Upper lobe of right lung (tissue), 1 donor: Measurements from ENCODE around the gene RANBP10. TPM values are rescaled to one million over a fixed set of nuclear protein-coding genes. Genes with fewer than 3 reads are reported as not detected.

Source experiments
- ATAC-seq: fragments of 200-7000 bp; cut with Tn5 transposase; one replicate; pipeline ENCODE4 v1.9.1; 2020; ENCODE audit warnings: mild to moderate bottlenecking, moderate library complexity
- DNase-seq: peaks from one replicate; pipeline ENCODE4 v3.0.0-alpha.2; 2020
- H3K27ac ChIP-seq: fragments of 200-600 bp; one replicate; pipeline ENCODE4 v1.8.0; 2022
- H3K27me3 ChIP-seq: fragments of 200-600 bp; one replicate; pipeline ENCODE4 v1.8.0; 2022; ENCODE audit warnings: mild to moderate bottlenecking
- H3K36me3 ChIP-seq: fragments of 200-600 bp; one replicate; pipeline ENCODE4 v1.8.0; 2022
- H3K4me1 ChIP-seq: fragments of 200-600 bp; one replicate; pipeline ENCODE4 v1.8.0; 2022
- H3K4me3 ChIP-seq: fragments of 200-600 bp; one replicate; pipeline ENCODE4 v1.8.0; 2022; ENCODE audit warnings: mild to moderate bottlenecking
- H3K9me3 ChIP-seq: fragments of 200-600 bp; one replicate; pipeline ENCODE4 v1.8.0; 2022
- intact Hi-C: fragments of 100-400 bp; cut with DNase I; formaldehyde crosslinking; loops from one replicate; pipeline ENCODE4 v1.11.0; 2022
- total RNA-seq: library from RNA; stranded (reverse); fragmentation: NEBNext Ultra II Directional; extraction: Animal tissue kit (Norgen Biotek cat#: 25700); gene quantifications from one replicate; pipeline ENCODE4 v1.2.1, GENCODE V29; 2021
- TF ChIP-seq, protein P1 (sequence below): fragments of 200-600 bp; IDR thresholded peaks from one replicate; pipeline ENCODE4 v1.8.0; 2022; ENCODE audit warnings: antibody characterized with exemption
- donor health status: DM: no; HTN: yes; CAD: no; lungs with severe emphysema.

The RANBP10 gene
- total RNA-seq, 1 donor from 2014 or later, result 19.2 TPM

DNA sequence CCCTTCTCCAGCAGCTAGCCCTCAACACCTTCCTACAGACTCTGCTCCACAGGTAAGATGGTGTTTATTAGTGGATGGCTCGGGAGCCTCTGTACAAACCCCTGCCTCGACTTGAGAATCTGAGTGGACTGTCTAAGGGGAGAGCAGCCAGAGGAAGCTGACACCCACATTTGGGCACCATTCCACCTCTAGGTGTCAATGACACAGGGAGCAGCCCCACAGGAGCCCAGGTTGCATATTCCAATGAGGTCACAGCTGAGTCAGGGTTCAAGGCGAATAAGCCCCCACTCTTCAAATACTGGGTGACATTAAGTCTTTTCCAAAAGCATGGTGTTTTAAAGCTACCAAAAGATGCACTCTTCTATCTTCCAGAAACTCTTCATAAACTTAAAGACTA lies 31.9 kb downstream of the RANBP10 start:
- ATAC-seq (no peak), DNase-seq (no peak)
- H3K36me3 ChIP-seq, result peaks cover 16% of the 10 kb centered on the region
- no peak overlapping the region for H3K4me3 ChIP-seq
- intact Hi-C loops, result no loop called here
- H3K9me3 ChIP-seq, result no peaks in the 10 kb centered on the region
- H3K27me3 ChIP-seq, result no peaks in the 10 kb centered on the region
- peak overlapping the region; percentile 24 for H3K27ac ChIP-seq
- H3K4me1 ChIP-seq, result peaks cover 23% of the 10 kb centered on the region
- TF ChIP-seq, protein P1, sequence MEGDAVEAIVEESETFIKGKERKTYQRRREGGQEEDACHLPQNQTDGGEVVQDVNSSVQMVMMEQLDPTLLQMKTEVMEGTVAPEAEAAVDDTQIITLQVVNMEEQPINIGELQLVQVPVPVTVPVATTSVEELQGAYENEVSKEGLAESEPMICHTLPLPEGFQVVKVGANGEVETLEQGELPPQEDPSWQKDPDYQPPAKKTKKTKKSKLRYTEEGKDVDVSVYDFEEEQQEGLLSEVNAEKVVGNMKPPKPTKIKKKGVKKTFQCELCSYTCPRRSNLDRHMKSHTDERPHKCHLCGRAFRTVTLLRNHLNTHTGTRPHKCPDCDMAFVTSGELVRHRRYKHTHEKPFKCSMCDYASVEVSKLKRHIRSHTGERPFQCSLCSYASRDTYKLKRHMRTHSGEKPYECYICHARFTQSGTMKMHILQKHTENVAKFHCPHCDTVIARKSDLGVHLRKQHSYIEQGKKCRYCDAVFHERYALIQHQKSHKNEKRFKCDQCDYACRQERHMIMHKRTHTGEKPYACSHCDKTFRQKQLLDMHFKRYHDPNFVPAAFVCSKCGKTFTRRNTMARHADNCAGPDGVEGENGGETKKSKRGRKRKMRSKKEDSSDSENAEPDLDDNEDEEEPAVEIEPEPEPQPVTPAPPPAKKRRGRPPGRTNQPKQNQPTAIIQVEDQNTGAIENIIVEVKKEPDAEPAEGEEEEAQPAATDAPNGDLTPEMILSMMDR, result no peak

DNA sequence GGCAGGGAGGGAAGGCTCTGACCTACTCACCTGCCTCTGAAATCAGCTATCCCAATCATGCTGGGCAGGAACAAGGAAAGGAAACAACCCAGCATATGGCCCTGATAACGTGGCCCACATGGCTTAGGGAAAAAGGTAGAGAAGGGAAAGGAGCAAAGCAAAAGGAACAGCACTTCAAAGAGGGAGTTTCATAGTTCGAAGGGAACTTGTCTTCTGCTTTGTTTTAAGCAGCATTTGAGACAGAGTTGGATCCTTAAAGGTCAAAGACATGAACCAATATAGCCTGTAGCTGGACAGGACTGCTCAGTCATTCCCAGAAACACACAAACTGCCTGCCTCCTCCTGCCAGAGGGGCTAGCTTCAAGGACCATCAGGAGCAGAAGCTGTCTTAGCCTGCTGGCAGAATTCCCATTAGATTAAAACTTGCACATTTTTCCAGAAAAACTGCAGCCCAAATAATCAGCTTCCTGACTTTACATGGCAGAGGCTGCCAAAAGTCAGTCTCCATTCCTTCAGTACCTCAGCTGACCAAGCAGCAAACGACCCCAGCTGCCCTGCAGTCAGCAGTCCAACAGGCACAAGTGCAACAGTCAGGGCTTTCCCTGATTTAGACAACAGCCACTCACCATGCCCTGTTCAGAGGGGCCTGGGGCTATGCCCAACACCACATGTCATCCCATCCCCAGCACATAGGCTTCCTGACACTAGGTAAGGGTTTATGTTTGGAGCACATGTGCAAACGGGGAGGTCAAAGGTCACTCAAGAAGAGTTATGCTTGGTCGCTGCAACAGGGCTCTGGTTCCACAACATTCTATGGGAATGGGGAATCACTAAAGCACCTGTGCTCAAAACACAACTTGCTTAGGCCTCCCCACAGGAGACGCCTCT lies 32.5 kb downstream of the RANBP10 start:
- Histone ChIP-seq H3K4me3 (no peak overlapping the region), H3K4me1 (peaks cover 23% of the 10 kb centered on the region), H3K27ac (peak overlapping the region; percentile 42), H3K27me3 (no peaks in the 10 kb centered on the region), H3K36me3 (peaks cover 16% of the 10 kb centered on the region), H3K9me3 (no peaks in the 10 kb centered on the region)
- DNase-seq, result no peak
- TF ChIP-seq, protein P1, result no peak
- ATAC-seq, result no peak
- intact Hi-C loops, result no loop called here

DNA sequence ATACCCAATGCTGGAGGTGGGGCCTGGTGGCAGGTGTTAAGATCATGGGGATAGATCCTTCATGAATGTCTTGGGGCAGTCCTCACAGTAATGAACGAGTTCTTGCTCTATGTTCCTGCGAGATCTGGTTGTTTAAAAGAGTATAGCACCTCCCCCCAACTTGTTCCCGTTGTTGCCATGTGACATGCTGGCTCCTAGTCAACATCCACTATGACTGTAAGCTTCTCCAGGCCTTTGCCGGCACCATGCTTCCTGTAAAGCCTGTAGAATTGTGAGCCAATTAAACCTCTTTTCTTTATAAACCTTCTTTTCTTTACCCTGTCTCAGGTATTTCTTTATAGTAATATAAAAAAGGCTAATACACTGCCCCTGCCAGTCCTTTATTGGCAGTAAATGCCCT lies 33.3 kb downstream of the RANBP10 start:
- H3K4me3 ChIP-seq, result no peak overlapping the region
- no peaks in the 10 kb centered on the region for H3K27me3 ChIP-seq
- peaks cover 23% of the 10 kb centered on the region for H3K4me1 ChIP-seq
- no peaks in the 10 kb centered on the region for H3K9me3 ChIP-seq
- TF ChIP-seq, protein P1, result no peak
- ATAC-seq (peak; percentile 48), DNase-seq (no peak)
- intact Hi-C loops, result no loop called here
- peaks cover 16% of the 10 kb centered on the region for H3K36me3 ChIP-seq
- H3K27ac ChIP-seq, result peak overlapping the region; percentile 42

DNA sequence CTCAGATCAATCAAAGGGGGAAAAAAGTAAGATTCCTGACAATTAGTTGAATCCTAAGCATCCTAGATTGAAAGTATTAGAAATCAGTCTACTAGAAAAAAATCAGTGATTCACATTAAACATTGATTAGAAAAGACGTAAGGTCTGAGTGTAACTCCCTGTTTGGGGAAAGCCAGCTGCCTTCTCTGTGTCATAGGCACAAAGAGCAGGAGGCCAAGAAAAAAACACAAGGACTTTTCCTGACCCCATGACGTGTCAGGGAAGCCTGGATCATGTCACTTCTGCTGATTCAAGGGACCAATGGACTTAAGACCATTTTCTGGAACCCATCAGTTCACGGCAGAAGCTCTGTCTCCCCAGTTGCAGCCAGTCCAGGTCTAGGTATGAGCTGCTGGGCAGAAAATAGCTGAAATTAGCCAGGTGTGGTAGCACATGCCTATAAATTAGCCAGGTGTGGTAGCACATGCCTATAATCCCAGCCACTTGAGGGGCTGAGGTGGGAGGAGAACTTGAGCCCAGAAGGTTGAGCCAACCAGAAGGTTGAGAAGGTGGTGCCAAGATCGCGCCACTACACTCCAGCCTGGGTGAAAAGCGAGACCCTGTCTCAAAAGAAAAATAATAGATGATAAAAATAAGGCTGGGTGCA lies 35.9 kb downstream of the RANBP10 start:
- DNase-seq (no peak), ATAC-seq (no peak)
- H3K9me3 ChIP-seq, result no peaks in the 10 kb centered on the region
- H3K27me3 ChIP-seq, result no peaks in the 10 kb centered on the region
- peaks cover 16% of the 10 kb centered on the region for H3K36me3 ChIP-seq
- no peak overlapping the region for H3K4me3 ChIP-seq
- H3K27ac ChIP-seq, result no peak overlapping the region
- TF ChIP-seq, protein P1, result no peak
- peaks cover 23% of the 10 kb centered on the region for H3K4me1 ChIP-seq
- intact Hi-C loops, result no loop called here

DNA sequence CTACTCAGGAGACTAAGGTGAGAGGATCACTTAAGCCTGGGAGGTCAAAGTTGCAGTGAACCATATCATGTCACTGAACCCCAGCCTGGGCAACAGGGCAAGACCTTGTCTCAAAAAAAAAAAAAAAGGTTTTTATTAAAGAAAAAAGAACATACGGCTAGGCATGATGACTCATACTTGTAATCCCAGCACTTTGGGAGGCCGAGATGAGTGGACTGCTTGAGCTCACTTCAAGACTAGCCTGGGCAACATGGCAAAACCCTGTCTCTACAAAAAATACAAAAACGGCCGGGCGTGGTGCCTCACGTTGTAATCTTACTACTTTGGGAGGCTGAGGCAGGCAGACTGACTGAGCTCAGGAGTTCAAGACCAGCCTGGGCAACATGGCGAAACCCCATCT lies 38.4 kb downstream of the RANBP10 start:
- H3K27ac ChIP-seq, result no peak overlapping the region
- H3K36me3 ChIP-seq, result peaks cover 16% of the 10 kb centered on the region
- H3K27me3 ChIP-seq, result no peaks in the 10 kb centered on the region
- ATAC-seq (no peak), DNase-seq (no peak)
- TF ChIP-seq, protein P1, result no peak
- no peaks in the 10 kb centered on the region for H3K9me3 ChIP-seq
- H3K4me3 ChIP-seq, result no peak overlapping the region
- peaks cover 5% of the 10 kb centered on the region for H3K4me1 ChIP-seq
- intact Hi-C loops, result no loop called here
